Stimulated activated naive CD4-positive, alpha-beta T cell (primary cell): ENCODE measurements around the gene SRPK3.
A peak's percentile ranks its signal among the peaks of the same experiment; 100 is the strongest.

ENCODE experiments used
- DNase-seq, 6 experiments: peaks; one replicate each; lab custom pipeline; 2025; lab: John Stamatoyannopoulos, UW

The SRPK3 gene

DNA sequence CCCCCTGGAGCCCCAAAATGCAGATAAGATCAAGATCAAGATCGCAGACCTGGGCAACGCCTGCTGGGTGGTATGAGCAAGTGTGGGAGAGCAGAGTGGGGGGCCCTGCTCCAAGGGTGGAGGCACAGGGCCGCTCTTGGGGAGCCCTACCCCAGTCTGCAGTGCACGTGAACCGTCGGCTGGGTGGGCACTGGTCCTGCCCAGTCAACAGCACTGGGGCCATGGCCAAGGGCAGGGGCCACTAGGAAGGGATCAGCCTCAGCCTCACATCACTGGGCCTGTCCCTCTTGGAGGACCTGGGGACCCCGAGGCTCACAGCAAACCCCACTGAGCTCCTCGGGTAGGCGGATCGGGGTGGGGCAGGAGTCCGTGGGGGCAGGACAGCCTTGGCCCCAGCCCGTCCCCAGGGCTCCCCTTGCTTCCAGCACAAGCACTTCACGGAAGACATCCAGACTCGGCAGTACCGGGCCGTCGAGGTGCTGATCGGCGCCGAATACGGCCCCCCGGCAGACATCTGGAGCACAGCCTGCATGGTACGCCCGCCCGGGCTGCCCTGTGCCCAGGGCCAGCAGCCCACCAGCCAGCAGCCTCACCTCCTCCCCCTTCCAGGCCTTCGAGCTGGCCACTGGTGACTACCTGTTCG, 3.6 kb downstream of the SRPK3 start:
- no peak for DNase-seq

DNA sequence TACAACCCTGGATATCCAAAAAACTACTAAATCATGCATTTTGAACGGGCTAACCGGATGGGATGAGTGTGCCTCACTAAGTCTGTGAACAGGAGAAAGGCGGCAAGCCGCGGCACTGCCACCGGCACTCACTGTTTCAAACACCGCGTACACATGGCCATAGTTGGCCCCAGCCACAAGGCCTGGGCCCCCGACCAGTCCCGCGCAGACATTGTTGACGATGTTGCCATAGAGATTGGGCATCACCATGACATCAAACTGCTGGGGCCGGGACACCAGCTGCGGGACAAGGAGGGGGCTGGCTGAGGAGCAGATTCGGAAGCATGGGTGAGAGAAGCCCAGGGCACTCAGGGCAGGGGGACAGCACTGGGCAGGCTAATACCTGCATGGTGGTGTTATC, 5.8 kb downstream of the SRPK3 start:
- DNase-seq = no peak

DNA sequence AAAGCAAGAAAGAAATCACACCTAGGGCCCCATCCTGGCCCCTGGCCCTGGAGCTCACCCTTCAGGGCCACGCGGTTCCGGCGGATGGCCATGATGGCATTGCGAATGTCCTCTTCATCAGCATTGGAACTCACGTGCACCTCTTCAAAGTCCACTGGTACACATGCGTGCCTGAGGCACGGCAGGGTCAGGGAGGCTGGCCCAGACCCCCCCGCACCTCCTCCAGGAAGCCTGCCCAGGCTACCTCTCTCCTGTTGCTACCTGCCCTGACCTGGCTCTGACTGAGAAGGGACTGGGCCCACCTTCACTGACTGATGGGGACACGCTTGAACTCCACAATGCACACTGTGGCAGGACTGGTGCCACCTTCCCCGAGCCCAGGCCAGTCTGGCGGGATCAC, 8.8 kb downstream of the SRPK3 start:
- no peak for DNase-seq

GRCh38 chrX:153791104-153791852, 10.4 kb downstream of the SRPK3 start:
- DNase-seq = no peak

GRCh38 chrX:153792368-153792767, 11.5 kb downstream of the SRPK3 start:
- DNase-seq = no peak

DNA sequence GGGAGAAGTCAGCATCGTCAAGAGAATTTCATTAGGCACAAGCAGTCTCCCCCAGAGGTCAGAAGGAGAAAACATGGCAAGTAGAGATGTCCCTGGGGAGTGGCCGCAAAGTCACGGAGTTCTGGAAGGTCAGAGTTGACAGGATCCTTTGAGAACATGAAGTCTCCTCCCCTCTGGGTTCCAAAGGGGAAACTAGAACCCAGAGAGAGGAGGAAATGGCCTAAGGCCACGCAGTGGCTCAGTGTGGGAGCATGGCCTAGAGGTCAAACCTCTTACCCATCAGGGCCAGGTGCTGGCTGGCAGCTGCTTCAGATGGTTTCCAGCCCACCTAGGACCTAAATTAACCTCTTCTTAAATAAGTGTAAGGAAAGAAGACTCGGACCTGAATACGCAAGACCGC, 12.4 kb downstream of the SRPK3 start:
- no peak for DNase-seq

DNA sequence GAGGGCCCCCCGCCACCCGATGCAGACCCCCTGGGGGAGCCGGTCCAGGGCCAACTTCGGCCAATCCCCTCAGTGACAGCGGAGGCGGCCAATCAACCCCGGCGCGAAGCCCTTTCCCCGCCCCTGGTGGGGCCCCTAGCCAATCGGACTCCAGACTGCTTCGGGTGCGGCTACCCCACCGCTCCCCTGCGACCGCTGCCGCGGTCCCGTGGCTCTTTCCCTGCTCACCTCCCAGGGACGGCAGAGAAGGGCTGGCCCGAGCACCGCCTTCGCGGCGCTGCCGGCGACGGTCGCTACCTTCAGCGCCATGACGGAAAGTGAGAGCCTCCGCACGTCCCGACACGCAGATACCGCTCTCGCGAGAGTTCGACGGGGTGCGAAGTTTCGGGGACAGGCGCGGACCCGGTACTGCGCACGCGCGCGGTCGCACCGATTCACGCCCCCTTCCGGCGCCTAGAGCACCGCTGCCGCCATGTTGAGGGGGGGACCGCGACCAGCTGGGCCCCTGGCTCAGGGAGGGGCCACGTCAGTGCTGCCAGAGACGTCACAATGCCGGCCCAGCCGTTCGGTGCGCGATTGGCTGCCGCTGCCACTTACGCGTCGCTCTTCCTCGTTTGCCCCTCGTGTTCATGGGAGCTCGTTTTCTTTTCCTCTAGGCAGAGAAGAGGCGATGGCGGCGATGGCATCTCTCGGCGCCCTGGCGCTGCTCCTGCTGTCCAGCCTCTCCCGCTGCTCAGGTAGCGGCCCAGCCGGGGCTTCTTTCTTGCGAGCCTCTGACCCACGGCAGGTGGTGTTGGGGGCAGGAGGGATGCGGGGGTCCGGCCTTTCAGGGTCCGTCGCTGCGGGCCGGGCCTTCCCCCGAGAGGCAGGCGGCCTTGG, 13.4 kb downstream of the SRPK3 start, which contains the start of the genes IDH3G and SSR4:
Gene IDH3G, minus strand, starts transcription at position 358 of the 879 bp plus-strand sequence. Its CDS starts 49 bp downstream, at position 309.
Gene SSR4, plus strand, starts transcription at position 651 of the 879 bp plus-strand sequence. Its CDS starts 20 bp downstream, at position 671.
- DNase-seq = peak; percentile 80 to 94 (median 92)

DNA sequence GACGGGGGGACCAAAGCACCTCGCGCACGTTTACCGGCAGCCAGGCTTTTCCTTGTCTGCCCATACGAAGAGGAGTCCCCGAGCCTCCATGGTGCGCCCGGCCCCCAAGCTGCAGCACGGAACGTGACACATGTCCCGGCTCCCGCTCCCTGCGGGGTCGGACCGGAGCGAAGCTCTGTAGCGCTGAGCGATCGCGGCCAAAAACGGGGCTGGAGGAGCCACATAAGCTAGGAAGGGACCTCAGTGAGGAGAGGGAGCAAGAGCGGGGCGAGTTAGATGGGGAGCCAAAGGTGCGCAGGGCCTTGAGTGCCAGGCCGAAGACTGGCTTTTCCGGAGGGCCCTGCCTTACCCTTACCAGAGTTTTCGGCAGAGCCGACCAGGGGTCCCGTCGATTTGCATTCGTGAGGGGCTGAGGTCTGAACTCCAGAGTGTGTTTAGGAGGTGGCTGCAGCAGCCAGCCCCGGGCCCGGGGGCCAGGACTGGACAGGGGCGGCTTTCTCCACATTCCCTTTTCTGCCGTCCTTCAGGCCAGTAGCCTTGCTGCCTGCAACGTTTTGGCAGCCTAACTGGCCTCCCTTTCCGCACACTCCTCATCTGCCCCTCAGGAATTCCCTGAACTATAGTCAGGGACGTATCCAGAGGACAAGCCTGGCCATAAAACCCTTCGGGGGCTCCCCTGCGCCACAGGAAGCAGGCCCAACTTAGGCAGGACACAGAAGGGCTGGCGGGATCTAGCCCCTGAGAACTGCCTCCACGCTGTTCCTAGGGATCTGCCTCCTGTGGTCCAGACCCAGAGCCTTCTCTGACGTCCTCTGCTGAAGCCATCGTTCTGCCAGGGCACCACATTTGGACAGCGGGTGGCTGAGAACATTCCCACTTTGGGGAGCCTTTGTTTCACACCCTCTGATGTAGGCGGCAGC, 14.3 kb downstream of the SRPK3 start:
- peak in 2 of 6 experiments; percentile 25 to 46 for DNase-seq

DNA sequence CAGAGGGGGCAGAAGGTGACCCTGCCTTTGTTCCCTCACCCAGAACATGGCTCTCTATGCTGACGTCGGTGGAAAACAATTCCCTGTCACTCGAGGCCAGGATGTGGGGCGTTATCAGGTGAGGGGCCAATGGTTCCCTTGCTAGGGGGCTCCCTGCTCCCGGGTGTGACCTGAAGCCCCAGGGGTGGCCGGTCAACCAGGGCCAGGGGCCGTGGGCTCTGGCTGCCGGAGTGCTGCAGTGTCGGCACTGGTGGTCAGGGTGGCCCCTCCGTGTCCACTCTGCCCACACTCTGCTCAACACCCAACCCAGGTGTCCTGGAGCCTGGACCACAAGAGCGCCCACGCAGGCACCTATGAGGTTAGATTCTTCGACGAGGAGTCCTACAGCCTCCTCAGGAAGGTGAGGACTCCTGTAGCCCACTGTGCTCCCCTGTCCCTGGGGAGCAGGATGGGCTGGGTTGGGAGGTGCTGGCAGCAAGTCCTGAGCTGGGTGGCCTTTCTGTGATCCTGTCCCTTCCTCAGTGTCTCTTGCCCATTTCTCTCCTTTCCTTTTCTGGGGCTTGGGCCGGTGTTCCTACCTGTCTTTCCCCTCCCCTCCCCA, 16.7 kb downstream of the SRPK3 start:
- no peak for DNase-seq

- no peak for DNase-seq
These were observed 18.5 kb downstream of the SRPK3 start for GRCh38 chrX:153799326-153799725.

- no peak for DNase-seq
These were observed 19.4 kb downstream of the SRPK3 start for GRCh38 chrX:153800177-153800722.

DNA sequence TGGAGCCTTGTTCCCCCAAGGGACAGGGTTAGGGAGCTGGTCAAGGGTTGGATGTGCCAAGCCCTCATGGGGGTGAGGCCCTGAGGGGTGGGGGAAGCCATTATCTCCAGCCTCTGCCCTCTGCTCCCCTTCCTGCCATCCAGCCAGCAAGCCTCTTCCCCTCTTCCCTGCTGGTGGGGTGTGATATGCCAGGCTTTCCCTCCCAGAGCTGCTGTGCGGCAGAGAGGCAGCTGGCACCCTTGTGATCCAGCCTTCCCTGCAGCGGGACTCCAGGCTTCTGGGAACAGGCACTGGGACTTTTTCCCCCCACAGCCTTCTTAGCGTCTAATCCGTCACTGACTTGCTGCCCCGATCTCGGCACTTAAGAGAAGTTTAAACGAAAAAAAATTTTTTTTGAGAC, 19.9 kb downstream of the SRPK3 start:
- no peak for DNase-seq

DNA sequence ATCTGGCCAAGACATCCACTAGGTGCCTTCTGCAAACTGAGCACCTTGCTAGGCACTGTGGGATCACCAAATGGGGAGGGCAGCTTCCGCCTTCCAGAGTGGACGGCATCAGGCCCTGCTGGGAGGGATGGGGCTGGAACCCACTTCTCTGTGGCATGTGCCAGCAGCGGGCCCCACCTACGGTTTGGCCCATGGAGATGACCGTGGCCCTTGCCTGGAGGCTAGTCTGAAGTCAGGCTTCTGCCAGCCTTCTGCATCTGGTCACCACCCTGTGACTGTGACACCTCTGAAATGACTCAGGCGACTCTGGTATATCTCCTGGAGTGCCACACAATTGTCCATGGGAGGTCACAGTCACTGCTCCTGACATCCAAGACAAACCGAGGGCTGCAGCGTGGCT, 20.8 kb downstream of the SRPK3 start:
- DNase-seq = no peak

- no peak for DNase-seq
These were observed 21.7 kb downstream of the SRPK3 start for GRCh38 chrX:153802513-153803045.

DNA sequence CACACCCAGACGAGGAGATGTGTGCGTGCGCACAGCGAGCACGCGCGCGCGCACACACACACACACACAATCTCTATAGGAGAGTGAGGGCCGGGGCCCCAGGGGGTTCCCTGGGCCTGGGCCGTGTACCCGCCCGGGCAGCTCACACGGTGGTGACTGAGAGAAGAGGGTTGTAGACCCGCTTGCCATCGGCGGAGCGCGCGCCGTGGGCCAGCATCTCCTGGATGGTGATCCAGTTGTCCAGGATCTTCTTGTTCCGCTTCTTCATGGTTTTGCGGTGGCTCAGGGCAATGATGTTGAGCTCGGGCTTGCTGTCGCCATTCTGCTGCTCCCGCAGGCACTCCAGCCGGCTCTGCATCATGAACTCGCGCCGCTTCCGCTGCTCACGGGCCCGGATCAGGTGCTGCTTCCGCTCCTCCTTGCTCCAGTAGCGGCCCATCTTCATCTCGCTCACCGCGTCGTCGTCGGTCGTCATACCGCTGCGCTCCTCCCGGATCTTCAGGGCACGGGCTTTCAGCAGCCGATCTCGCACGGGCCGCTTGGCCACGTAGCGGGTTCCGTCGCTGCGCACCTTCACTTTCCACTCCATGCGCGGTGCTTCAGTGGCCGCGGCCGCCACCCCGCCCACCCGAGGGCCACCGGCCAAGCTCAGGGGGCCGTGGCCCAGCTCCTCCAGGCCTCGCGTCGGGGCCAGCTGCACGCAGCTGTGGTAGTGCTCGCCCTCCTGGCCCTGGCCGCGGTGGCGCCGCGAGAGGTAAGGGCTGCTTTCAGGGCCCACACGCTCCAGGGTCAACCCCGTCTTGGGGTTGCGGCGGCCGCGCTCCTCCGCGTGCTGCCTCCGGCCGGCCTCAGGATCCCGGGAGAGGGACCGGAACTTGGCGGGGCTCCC, 22.6 kb downstream of the SRPK3 start:
- no peak for DNase-seq

DNA sequence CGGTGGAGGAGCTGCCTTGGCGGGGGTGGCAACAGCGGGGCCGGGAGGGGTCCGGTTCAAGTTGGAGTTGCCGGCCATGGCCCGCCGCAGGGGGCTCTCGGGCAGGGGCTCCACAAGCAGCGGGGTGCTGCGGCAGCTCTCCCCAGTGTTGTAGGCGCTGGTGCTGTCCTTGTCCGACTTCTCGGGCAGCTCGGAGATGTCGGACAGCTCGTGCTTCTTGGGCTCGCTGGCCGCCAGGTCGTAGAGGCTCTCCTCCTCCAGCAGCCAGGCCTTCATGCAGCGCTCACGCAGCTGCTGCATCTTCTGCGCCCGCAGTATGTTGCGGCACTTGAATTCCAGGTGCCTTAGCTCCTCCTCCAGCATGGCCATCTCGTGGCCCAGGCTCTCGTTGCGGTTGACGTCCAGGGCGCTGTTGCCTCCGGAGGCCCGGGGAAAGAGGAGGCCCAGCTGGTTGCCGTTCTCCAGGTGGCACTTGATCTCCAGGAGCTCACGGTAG, 23.3 kb downstream of the SRPK3 start:
- DNase-seq = no peak

- DNase-seq = no peak
These were observed 23.8 kb downstream of the SRPK3 start for GRCh38 chrX:153804621-153805020.

DNA sequence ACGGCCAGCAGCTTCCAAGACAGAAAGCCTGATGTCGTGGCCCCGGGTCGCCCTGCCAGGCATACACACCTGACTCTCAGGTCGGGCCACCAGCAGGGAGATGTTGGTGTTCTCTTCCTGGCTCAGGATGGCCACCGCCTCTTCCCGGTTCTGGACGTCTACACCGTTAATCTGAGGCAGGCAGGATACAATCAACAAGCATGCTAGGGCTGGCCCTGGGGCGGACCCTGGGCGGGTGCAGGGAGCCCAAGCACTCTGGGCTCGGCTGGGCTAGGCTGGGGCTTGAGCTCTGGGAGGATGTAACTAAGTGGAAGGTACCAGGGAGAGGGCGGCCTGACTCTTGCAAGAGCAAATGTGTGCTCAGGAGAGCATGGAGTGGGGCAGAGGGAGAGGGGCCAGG, 24.6 kb downstream of the SRPK3 start:
- no peak for DNase-seq

GRCh38 chrX:153806999-153807575, 26.2 kb downstream of the SRPK3 start:
- DNase-seq = no peak
